Gastroesophageal sphincter (tissue), 3 donors: Measurements from ENCODE around the gene ATP23.

Source experiments
- EP300 ChIP-seq: sonication (generic); formaldehyde crosslinking; IDR thresholded peaks from one replicate; pipeline ENCODE4 v1.6.1; 2017; ENCODE audit warnings: antibody characterized with exemption, mild to moderate bottlenecking
- POLR2AphosphoS5 ChIP-seq: sonication (generic); formaldehyde crosslinking; IDR thresholded peaks from one replicate; pipeline ENCODE4 v1.6.1; 2017; ENCODE audit warnings: antibody characterized with exemption
- TF ChIP-seq, protein P1 (sequence below), 4 experiments: fragments of 200-600 bp in 2 of 4; fragments of 450-650 bp in 2 of 4; sonication (generic) in 1 of 4; IDR thresholded peaks; one replicate each; pipeline ENCODE4 v1.5.1; 2017 to 2019; ENCODE audit warnings: antibody characterized with exemption in 4 of 4, mild to moderate bottlenecking in 2 of 4, moderate library complexity in 2 of 4

DNA sequence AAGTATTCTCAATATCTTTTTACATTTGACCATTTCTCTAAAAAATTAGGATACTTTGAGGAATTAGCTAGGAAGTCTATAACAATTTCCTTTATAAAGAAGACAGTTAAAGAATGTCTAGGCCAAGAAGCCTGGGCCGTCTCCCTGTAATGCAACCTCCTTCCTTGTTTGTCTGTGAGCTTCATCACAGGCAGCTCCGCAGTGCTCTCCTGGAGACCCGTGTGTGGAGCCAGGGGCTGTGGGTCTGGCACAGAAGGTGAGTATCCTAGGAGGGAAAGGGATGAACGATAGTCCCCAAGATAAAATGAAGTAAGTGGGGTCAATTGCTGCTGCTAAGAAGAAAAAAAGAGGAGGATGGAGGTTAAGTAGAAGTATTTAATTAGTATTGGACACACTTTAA lies 31.8 kb upstream of the ATP23 start:
- TF ChIP-seq, protein P1, sequence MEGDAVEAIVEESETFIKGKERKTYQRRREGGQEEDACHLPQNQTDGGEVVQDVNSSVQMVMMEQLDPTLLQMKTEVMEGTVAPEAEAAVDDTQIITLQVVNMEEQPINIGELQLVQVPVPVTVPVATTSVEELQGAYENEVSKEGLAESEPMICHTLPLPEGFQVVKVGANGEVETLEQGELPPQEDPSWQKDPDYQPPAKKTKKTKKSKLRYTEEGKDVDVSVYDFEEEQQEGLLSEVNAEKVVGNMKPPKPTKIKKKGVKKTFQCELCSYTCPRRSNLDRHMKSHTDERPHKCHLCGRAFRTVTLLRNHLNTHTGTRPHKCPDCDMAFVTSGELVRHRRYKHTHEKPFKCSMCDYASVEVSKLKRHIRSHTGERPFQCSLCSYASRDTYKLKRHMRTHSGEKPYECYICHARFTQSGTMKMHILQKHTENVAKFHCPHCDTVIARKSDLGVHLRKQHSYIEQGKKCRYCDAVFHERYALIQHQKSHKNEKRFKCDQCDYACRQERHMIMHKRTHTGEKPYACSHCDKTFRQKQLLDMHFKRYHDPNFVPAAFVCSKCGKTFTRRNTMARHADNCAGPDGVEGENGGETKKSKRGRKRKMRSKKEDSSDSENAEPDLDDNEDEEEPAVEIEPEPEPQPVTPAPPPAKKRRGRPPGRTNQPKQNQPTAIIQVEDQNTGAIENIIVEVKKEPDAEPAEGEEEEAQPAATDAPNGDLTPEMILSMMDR (IDR thresholded peaks at IDR 0.05): no peak
- TF ChIP-seq EP300 (no peak), POLR2AphosphoS5 (no peak)
